ENCODE data around the gene NUDT14.

NUDT14 gene

DNA sequence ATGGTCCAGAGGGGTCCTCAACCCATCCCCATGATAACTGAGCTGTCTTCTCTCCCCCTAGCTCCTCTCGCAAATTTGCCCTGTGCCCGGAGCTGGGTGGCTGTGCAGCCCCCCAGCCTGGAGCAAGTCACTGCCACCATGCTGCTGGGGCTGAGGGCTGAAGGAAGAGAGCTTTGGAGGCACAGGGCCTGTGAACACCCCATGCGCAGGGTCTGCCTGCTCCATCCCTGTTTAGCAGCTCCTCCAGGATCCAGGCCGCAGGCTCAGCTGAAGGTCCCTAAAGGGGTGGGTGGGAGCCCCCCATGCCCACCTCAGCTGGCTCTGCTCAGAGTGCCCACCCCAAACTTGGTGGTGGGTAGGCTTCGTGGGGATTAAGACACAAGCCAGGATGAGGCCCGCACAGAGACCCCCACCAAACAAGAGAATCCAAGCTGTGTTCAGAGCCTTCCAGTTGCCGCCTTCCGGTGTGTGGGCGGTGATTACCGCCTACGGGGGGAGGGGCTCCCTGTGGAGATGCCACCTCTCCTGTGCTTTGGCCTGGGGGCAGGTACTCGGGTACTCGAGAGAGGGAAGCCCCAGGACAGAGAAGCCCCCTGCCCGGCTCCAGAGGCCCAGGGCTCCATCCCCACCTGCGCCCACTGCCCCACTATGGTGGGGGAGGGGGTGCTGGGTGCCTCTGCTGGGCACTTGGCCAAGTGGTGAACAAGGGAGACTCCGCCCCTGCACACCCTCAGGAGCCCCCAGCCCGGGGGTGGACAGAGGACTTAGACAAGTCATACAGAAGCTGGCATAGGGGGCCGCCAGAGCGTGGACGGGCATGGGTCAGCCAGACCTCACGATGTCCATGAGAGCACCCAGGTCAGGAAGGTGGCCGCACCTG lies 11.1 kb downstream of the NUDT14 start:
- no peak for TF ChIP-seq TOX (CRISPR knock-in tag; IDR thresholded peaks at IDR 0.05; ENCODE audit: borderline replicate concordance)
- TF ChIP-seq, protein P1, sequence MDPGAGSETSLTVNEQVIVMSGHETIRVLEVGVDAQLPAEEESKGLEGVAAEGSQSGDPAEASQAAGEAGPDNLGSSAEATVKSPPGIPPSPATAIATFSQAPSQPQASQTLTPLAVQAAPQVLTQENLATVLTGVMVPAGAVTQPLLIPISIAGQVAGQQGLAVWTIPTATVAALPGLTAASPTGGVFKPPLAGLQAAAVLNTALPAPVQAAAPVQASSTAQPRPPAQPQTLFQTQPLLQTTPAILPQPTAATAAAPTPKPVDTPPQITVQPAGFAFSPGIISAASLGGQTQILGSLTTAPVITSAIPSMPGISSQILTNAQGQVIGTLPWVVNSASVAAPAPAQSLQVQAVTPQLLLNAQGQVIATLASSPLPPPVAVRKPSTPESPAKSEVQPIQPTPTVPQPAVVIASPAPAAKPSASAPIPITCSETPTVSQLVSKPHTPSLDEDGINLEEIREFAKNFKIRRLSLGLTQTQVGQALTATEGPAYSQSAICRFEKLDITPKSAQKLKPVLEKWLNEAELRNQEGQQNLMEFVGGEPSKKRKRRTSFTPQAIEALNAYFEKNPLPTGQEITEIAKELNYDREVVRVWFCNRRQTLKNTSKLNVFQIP (CRISPR knock-in tag; IDR thresholded peaks at IDR 0.05; ENCODE audit: borderline replicate concordance, low read depth), result no peak
- TF ChIP-seq ZFP3 (CRISPR knock-in tag; IDR thresholded peaks at IDR 0.05), result no peak
- TF ChIP-seq PPARA (CRISPR knock-in tag; IDR thresholded peaks at IDR 0.05; ENCODE audit: borderline replicate concordance), result no peak
- no peak for TF ChIP-seq CSDC2 (CRISPR knock-in tag; IDR thresholded peaks at IDR 0.05)
- no peak for TF ChIP-seq GLIS3 (CRISPR knock-in tag; IDR thresholded peaks at IDR 0.05)
- no peak for TF ChIP-seq SNAI2 (CRISPR knock-in tag; IDR thresholded peaks at IDR 0.05)
- TF ChIP-seq, protein P2, sequence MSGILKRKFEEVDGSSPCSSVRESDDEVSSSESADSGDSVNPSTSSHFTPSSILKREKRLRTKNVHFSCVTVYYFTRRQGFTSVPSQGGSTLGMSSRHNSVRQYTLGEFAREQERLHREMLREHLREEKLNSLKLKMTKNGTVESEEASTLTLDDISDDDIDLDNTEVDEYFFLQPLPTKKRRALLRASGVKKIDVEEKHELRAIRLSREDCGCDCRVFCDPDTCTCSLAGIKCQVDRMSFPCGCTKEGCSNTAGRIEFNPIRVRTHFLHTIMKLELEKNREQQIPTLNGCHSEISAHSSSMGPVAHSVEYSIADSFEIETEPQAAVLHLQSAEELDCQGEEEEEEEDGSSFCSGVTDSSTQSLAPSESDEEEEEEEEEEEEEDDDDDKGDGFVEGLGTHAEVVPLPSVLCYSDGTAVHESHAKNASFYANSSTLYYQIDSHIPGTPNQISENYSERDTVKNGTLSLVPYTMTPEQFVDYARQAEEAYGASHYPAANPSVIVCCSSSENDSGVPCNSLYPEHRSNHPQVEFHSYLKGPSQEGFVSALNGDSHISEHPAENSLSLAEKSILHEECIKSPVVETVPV (CRISPR knock-in tag; IDR thresholded peaks at IDR 0.05), result no peak
- TF ChIP-seq ZC3H10 (CRISPR knock-in tag; IDR thresholded peaks at IDR 0.05), result no peak
- TF ChIP-seq, protein P3, sequence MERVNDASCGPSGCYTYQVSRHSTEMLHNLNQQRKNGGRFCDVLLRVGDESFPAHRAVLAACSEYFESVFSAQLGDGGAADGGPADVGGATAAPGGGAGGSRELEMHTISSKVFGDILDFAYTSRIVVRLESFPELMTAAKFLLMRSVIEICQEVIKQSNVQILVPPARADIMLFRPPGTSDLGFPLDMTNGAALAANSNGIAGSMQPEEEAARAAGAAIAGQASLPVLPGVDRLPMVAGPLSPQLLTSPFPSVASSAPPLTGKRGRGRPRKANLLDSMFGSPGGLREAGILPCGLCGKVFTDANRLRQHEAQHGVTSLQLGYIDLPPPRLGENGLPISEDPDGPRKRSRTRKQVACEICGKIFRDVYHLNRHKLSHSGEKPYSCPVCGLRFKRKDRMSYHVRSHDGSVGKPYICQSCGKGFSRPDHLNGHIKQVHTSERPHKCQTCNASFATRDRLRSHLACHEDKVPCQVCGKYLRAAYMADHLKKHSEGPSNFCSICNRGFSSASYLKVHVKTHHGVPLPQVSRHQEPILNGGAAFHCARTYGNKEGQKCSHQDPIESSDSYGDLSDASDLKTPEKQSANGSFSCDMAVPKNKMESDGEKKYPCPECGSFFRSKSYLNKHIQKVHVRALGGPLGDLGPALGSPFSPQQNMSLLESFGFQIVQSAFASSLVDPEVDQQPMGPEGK (CRISPR knock-in tag; IDR thresholded peaks at IDR 0.05; ENCODE audit: borderline replicate concordance), result no peak
- TF ChIP-seq ESRRG (CRISPR knock-in tag; IDR thresholded peaks at IDR 0.05), result no peak
- TF ChIP-seq, protein P4, sequence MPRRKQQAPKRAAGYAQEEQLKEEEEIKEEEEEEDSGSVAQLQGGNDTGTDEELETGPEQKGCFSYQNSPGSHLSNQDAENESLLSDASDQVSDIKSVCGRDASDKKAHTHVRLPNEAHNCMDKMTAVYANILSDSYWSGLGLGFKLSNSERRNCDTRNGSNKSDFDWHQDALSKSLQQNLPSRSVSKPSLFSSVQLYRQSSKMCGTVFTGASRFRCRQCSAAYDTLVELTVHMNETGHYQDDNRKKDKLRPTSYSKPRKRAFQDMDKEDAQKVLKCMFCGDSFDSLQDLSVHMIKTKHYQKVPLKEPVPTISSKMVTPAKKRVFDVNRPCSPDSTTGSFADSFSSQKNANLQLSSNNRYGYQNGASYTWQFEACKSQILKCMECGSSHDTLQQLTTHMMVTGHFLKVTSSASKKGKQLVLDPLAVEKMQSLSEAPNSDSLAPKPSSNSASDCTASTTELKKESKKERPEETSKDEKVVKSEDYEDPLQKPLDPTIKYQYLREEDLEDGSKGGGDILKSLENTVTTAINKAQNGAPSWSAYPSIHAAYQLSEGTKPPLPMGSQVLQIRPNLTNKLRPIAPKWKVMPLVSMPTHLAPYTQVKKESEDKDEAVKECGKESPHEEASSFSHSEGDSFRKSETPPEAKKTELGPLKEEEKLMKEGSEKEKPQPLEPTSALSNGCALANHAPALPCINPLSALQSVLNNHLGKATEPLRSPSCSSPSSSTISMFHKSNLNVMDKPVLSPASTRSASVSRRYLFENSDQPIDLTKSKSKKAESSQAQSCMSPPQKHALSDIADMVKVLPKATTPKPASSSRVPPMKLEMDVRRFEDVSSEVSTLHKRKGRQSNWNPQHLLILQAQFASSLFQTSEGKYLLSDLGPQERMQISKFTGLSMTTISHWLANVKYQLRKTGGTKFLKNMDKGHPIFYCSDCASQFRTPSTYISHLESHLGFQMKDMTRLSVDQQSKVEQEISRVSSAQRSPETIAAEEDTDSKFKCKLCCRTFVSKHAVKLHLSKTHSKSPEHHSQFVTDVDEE (CRISPR knock-in tag; IDR thresholded peaks at IDR 0.05), result no peak
- no peak for TF ChIP-seq ZFP30 (CRISPR knock-in tag; IDR thresholded peaks at IDR 0.05)
- no peak for TF ChIP-seq ARNTL (CRISPR knock-in tag; IDR thresholded peaks at IDR 0.05; ENCODE audit: borderline replicate concordance, low read depth)
- TF ChIP-seq, protein P5, sequence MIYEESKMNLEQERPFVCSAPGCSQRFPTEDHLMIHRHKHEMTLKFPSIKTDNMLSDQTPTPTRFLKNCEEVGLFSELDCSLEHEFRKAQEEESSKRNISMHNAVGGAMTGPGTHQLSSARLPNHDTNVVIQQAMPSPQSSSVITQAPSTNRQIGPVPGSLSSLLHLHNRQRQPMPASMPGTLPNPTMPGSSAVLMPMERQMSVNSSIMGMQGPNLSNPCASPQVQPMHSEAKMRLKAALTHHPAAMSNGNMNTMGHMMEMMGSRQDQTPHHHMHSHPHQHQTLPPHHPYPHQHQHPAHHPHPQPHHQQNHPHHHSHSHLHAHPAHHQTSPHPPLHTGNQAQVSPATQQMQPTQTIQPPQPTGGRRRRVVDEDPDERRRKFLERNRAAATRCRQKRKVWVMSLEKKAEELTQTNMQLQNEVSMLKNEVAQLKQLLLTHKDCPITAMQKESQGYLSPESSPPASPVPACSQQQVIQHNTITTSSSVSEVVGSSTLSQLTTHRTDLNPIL (CRISPR knock-in tag; IDR thresholded peaks at IDR 0.05; ENCODE audit: low read depth), result no peak
- no peak for TF ChIP-seq OSR1 (CRISPR knock-in tag; IDR thresholded peaks at IDR 0.05)
- no peak for TF ChIP-seq TCF4 (CRISPR knock-in tag; IDR thresholded peaks at IDR 0.05; ENCODE audit: borderline replicate concordance)
- no peak for ATAC-seq

DNA sequence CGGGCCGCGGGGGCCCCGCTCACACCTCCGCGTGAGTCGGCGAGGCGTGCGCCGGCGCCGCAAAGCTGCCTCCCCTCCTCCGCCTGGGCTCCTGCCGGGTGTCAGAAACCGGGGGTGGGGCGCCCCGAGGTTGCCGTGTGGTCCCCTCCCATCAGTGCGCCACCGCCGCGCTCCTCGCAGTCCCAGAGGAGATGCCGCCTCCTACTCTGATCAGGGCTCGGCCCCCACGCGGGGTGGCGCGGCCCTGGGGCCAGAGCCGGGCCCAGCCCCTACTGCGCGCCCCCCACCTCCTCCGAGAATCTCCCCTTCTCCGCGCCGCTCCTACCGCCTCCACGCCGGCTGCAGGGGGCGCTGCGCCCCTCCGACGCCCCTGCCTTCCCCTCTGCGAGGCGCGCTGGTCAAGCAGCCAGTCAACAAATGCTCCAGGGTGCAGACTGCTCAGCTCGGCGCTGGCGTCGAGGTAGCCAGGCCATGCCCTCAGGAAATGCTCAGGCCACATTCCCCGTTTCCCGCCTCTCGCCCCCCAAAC lies 12.1 kb downstream of the NUDT14 start:
- peak; percentile 10; the same call in 2 of the 3 replicates for ATAC-seq
- TF ChIP-seq, protein P2 (CRISPR knock-in tag; IDR thresholded peaks at IDR 0.05), result no peak
- TF ChIP-seq BACH2 (CRISPR knock-in tag; IDR thresholded peaks at IDR 0.05; ENCODE audit: borderline replicate concordance), result no peak
- TF ChIP-seq ISL1 (CRISPR knock-in tag; IDR thresholded peaks at IDR 0.05), result no peak
- TF ChIP-seq ZNF8 (CRISPR knock-in tag; IDR thresholded peaks at IDR 0.05), result no peak
- TF ChIP-seq PPARA (CRISPR knock-in tag; IDR thresholded peaks at IDR 0.05; ENCODE audit: borderline replicate concordance), result no peak
- TF ChIP-seq CSDC2 (CRISPR knock-in tag; IDR thresholded peaks at IDR 0.05), result no peak
- TF ChIP-seq GLIS3 (CRISPR knock-in tag; IDR thresholded peaks at IDR 0.05), result no peak
- TF ChIP-seq ARNTL (CRISPR knock-in tag; IDR thresholded peaks at IDR 0.05; ENCODE audit: borderline replicate concordance, low read depth), result no peak
- TF ChIP-seq, protein P1 (CRISPR knock-in tag; IDR thresholded peaks at IDR 0.05; ENCODE audit: borderline replicate concordance, low read depth), result no peak
- TF ChIP-seq ZFP3 (CRISPR knock-in tag; IDR thresholded peaks at IDR 0.05), result no peak
- no peak for TF ChIP-seq TOX (CRISPR knock-in tag; IDR thresholded peaks at IDR 0.05; ENCODE audit: borderline replicate concordance)
- TF ChIP-seq OSR1 (CRISPR knock-in tag; IDR thresholded peaks at IDR 0.05), result no peak
- no peak for TF ChIP-seq ZNF565 (CRISPR knock-in tag; conservative IDR thresholded peaks at IDR 0.05; ENCODE audit: low read depth)
- no peak for TF ChIP-seq ZFP30 (CRISPR knock-in tag; IDR thresholded peaks at IDR 0.05)
- TF ChIP-seq ZNF70 (CRISPR knock-in tag; IDR thresholded peaks at IDR 0.05), result no peak
- TF ChIP-seq ZC3H10 (CRISPR knock-in tag; IDR thresholded peaks at IDR 0.05), result no peak
- TF ChIP-seq RARB (CRISPR knock-in tag; IDR thresholded peaks at IDR 0.05), result no peak
